ENCODE measurements around the gene RBBP6.

- TF ChIP-seq CTCF (conservative IDR thresholded peaks at IDR 0.05) (no peak), ZFX (IDR thresholded peaks at IDR 0.05) (no peak)
Measured at GRCh38 chr16:24490866-24491265, 48.5 kb upstream of the RBBP6 start.

Measured in C4-2B (cell line).